Neural progenitor cell (in vitro differentiated cells): ENCODE results near the gene COG5.

Experiments
- CTCF ChIP-seq: fragments of 200-600 bp; sonication (generic); IDR thresholded peaks from 2 replicates; pipeline ENCODE4 v1.5.1; 2017; ENCODE audit warnings: antibody characterized with exemption, mild to moderate bottlenecking
- EZH2 ChIP-seq: fragments of 200-600 bp; sonication (generic); IDR thresholded peaks from 2 replicates; pipeline ENCODE4 v1.6.1; 2017; ENCODE audit warnings: antibody characterized with exemption, mild to moderate bottlenecking, moderate library complexity

GRCh38 chr7:107461938-107462533 is 101.7 kb downstream of the COG5 start:
- TF ChIP-seq CTCF (no peak), EZH2 (no peak)
